Stimulated activated CD4-positive, alpha-beta T cell treated with anti-CD3 and anti-CD28 coated beads, Interleukin-1b, Interleukin-23, amount 100 ng/mL, for 1 hour (primary cell): ENCODE results near the gene LIAS.
"Not testable (repeated sequence)": the region's sequence is repeated elsewhere in the genome, so short reads cannot be mapped to it uniquely, and the experiment has no call there.

ENCODE experiments used
- DNase-seq, 2 donors: peaks; one replicate each; pipeline ENCODE4 v3.0.0-alpha.2; 2020; ENCODE audit warnings: low read depth in 2 of 2

The LIAS gene

GRCh38 chr4:39497909-39498726, 39.3 kb downstream of the LIAS start:
- no peak for DNase-seq

- no peak for DNase-seq
Measured at GRCh38 chr4:39498727-39499020, 39.8 kb downstream of the LIAS start.

- no peak for DNase-seq
Measured at GRCh38 chr4:39502019-39502663, 43.3 kb downstream of the LIAS start.

GRCh38 chr4:39502664-39503035, 43.8 kb downstream of the LIAS start:
- DNase-seq = not testable (repeated sequence)

GRCh38 chr4:39504538-39504937, 45.7 kb downstream of the LIAS start:
- no peak for DNase-seq

- no peak for DNase-seq
Measured at GRCh38 chr4:39505581-39505980, 46.7 kb downstream of the LIAS start.

GRCh38 chr4:39510348-39510929, 51.6 kb downstream of the LIAS start:
- no peak for DNase-seq

GRCh38 chr4:39514266-39514665, 55.4 kb downstream of the LIAS start:
- not testable (repeated sequence) for DNase-seq

GRCh38 chr4:39514888-39515401, 56.1 kb downstream of the LIAS start:
- DNase-seq = no peak

- not testable (repeated sequence) for DNase-seq
Measured at GRCh38 chr4:39515669-39516401, 57.0 kb downstream of the LIAS start.

- DNase-seq = no peak
Measured at GRCh38 chr4:39516407-39516966, 57.6 kb downstream of the LIAS start.

GRCh38 chr4:39518484-39518883, 59.6 kb downstream of the LIAS start:
- no peak for DNase-seq

GRCh38 chr4:39521253-39521919, 62.5 kb downstream of the LIAS start:
- DNase-seq = no peak

GRCh38 chr4:39522068-39522467, 63.2 kb downstream of the LIAS start:
- DNase-seq = no peak

- DNase-seq = no peak
Measured at GRCh38 chr4:39524161-39524957, 65.5 kb downstream of the LIAS start.

- DNase-seq = no peak
Measured at GRCh38 chr4:39525822-39526690, 67.2 kb downstream of the LIAS start.

- DNase-seq = no peak
Measured at GRCh38 chr4:39526765-39527295, 68.0 kb downstream of the LIAS start.

- peak; percentile 68 to 75 for DNase-seq
Measured at GRCh38 chr4:39527296-39528060, 68.6 kb downstream of the LIAS start, which contains the start of gene UGDH. Gene UGDH (minus strand): TSS chr4:39527439. CDS start chr4:39521512, 5,927 bp downstream.
